Measurements from ENCODE around the gene CARHSP1. TPM values are rescaled to one million over a fixed set of nuclear protein-coding genes. Genes with fewer than 3 reads are reported as not detected.
"Not testable (repeated sequence)": the region's sequence is repeated elsewhere in the genome, so short reads cannot be mapped to it uniquely, and the experiment has no call there.

Gene CARHSP1
- total RNA-seq, 1 donor from 2014 or later: 43.6 TPM

DNA sequence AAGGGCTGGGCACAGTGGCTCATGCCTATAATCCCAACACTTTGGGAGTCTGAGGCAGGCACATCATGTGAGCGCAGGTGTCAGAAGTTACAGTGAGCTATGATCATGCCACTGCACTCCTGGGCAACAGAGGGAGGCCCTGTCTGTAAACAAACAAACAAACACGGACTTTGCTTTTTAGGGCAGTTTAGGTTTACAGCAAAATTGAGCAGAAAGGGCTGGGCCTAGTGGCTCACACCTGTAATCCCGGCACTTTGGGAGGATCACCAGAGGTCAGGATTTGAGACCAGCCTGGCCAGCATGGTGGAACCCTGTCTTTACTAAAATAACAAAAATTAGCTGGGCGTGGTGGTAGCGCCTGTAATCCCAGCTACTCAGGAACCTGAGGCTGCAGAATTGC lies 3.3 kb upstream of the CARHSP1 start:
- DNase-seq (ENCODE audit: low spot score): no peak

DNA sequence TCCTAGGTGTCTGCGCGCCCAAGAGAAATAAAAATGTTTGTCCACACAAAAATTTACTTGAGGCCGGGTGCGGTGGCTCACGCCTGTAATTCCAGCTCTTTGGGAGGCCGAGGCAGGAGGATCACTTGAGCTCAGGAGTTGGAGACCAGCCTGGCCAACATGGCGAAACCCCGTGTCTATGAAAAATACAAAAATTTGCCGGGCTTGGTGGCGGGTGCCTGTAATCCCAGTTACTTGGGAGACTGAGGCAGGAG lies 1.1 kb upstream of the CARHSP1 start:
- not testable (repeated sequence) for DNase-seq (ENCODE audit: low spot score)

DNA sequence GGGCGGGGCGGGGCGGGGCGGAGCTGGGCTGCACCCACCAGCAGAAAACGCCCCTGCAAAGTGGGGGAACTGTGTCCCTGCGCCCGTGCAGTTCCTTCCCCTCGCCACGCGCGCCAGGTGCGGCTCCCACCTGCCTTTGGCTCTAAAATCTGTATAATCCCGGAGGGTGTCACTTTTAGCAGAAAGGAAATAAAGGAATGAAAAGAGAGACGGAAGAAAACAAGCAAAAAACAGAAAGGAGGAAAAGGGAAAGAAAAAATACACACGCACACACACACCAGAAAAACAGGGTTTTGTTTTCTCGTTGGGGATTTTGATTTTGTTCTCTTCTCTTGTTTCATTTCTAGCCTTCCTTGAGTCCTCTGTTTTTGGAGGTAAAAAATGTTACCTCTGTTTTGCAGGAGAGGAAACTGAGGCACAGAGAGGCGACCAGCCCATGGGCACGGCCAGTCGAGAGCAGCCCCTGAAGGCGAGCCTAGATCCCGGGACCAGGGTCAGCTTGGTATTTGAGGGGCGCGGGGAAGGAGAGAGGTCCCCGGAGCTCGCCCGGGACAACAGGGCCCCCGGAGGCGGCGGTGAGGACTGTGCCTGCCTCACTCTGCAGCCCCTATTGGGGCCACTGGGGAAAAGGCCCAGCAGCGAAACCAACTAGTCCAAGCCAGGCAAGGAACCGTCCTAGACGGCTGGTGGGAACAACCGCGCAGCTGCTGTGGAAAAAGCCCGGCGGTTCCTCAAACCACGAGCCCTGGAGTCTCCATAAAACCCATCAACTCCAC lies 594 bp upstream of the CARHSP1 start:
- no peak for DNase-seq (ENCODE audit: low spot score)

DNA sequence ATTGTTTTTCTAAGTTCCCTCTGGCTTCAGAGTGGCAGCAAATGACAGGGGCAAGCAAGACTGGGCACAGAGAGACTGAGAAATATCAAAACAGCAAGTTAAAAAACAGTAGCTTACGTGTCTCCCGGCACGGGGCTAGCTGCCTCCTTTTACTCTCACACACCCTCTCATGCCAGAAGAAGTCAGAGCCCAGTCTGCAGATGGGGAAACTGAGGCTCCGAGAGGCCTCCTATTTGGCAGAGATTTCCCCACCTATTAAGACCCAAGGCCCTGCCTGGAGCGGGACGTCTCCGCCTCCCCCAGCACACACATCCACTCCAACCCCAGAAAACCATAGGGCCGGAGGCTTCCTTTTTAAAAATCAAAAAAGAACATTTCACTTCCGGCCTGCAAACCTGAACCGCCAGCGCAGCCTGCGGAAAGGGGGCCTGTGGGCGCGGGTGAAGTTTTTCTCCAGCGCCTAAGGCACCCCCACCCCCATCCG lies 832 bp downstream of the CARHSP1 start:
- DNase-seq (ENCODE audit: low spot score): no peak

DNA sequence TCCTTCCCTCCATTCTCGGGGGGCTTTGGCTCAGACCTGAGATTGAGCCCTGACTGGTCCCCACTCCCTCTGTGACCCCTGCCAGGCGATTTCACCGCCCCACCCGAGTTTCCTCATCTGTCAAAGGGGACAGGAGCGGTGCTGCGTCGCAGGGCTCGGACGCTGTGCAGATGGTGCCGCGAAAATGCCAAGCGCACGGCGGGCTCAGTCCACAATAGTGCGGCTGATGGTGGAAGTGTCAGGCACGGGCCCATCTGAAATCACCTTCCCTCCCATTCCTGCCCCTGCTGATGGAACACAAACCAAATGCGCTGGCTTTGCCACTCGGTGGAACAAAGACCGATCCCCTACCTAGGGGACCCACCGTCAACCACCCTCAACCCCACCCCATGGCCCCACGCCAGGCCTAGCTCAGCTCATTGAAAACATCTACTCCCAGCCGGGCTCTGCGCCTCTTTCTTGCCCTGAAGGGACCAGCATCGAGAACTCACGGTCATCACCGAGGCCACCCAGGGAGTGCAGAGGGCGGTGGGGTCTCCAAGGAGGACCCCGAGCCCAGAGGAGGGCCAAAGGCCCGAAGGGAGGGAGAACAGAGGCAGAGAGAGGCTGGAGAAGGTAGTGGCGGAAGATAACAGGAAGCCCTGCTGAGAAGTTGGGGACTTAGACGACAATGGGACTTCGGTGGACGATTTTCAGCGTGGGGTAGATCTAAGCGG lies 1.4 kb downstream of the CARHSP1 start:
- DNase-seq (ENCODE audit: low spot score): no peak

DNA sequence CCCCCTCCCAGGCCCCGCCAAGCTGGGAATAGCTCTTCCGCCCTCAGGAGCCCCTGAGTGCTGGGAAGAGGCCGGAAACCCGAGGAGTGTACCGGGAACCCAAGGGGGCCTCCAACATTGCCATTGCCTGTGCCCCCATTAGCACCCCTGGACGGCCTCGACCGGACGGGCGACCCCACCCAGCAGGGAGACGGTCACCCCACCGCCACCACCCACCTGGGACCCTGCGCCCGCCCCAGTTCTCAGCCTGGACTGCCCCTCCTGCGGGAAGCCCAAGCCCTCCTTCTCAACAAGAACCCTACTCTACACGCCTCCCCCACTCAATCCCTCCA lies 2.0 kb downstream of the CARHSP1 start:
- DNase-seq (ENCODE audit: low spot score): no peak

DNA sequence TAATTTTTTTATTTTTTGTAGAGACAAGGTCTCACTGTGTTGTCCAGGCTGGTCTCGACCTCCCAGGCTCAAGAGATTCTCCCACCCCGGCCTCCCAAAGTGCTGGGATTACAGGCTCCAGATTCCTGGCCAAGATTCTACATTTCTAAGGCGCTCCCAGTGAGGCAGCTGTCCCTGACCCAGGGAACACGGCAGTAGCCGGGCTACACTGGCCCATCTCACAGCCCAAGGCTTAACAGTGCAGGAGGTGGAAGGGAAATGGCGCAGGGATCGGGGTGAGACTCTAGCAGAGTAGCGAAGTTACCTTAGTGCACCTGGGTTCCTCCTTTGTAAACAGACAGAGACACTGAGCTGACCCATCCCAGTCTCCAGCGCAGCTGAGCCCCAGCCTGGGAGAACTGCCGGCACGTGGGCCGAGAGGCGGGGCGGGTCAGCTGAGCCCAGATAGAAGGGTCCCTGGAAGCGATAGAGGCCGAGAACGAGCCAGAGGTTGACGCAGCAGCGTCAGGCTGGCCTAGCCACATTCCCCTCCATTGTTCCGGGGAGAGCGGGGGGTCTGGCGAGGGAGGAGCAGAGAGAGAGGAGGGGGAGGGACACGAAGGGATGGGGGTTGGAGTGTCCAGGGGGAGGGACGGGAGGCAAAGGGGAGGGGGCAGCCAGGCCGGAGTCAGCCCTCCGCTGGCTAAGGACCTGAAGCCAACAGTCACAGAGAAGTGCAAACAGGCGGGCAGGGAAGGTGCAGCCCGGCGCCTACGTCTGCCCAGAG lies 2.5 kb downstream of the CARHSP1 start:
- DNase-seq (ENCODE audit: low spot score): no peak

DNA sequence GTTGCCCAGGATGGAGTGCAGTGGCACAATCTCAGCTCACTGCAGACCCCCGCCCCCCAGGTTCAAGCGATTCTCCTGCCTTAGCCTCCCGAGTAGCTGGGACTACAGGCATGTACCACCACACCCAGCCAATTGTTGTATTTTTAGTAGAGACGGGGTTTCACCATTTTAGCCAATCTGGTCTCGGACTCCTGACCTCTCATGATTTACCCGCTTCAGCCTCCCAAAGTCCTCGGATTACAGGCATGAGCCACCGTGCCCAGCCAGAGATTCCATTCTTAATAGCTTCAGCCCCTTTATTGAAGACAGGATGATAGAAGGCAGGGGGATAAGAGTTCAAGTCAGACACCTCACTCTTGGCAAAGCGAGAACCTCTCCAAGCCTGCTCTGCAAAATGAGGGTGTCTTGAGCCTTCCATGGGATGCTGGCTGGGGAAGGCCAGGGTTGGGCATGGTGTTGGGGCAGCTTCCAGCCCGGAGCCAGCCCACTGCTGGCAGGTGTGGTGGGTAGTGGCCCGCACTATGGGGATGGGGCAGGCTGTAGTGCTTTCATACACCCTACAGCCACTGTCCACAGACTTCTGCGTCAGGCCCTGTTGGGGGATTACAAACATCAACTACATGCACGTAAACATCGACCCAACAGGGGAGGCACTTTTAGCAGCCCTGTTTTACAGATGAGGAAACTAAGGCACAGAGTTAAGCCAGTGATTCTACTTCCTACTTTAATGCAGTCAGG lies 3.5 kb downstream of the CARHSP1 start:
- no peak for DNase-seq (ENCODE audit: low spot score)

DNA sequence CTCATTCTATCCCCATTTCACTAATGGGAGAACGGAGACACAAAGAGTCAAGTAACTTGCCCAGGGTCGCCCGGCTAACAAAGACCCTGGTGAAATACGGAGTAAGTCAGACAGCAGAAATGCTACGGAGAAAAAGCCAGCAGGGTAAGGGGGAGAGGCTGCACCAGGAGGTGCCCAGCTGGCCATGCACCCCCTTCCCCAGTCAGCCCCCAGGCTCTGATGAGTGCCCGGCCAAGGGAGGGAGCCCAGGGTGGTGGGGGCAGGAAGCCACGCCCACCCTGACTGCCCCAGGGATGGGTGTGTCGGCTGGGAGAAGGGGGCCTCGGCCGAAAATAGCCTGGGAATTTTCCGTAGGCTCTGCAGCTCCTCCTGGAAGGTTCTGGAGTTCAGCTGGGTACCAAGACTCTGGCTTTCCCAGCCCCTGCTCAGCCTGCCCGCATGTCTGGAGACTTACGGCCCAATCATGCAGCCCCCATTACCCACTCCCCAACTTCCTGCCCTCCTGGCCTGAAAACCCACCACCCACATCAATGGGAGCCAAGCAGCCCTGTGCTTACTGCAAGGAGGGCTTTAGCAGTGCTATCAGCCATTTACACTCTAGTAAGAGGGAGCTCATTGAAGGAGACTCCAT lies 4.2 kb downstream of the CARHSP1 start:
- no peak for DNase-seq (ENCODE audit: low spot score)

DNA sequence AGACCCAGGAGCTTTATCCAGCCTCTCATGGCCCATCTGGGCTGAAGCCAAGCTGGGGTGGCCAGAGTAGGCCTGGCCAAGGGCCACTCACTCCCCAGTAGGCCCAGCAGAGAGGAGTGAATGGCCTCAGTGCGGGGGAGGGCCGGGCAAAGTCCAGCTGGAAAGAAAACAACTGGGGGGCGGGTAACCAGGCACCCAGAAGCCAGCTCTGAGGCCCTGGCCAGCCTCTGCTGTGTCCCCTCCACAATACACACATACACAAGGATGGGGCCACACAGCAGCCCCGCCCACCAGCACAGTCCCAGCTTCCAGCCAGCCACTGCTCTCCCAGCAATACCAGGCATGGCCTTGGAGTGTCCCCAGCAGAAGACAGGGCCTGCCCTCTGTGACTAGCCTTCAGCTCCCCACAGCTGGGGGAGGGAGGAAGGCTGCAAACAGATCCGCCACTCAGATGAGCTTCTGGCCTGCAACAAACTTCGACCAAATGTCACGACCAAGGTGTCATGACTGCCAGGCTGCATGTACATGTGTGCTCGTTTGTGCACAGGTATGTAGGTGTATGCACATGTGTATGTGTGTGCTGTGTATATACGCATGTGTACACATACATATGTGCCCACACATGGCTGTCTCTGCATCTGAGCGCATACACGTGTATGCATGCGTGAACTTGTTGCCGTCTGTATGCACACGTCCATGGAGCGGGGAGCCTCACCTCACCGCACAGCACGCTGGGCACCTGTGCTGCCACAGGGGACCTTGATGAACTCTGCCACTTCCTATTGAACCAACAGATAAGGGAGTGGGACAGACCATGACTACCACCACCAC lies 5.0 kb downstream of the CARHSP1 start:
- DNase-seq (ENCODE audit: low spot score): no peak

DNA sequence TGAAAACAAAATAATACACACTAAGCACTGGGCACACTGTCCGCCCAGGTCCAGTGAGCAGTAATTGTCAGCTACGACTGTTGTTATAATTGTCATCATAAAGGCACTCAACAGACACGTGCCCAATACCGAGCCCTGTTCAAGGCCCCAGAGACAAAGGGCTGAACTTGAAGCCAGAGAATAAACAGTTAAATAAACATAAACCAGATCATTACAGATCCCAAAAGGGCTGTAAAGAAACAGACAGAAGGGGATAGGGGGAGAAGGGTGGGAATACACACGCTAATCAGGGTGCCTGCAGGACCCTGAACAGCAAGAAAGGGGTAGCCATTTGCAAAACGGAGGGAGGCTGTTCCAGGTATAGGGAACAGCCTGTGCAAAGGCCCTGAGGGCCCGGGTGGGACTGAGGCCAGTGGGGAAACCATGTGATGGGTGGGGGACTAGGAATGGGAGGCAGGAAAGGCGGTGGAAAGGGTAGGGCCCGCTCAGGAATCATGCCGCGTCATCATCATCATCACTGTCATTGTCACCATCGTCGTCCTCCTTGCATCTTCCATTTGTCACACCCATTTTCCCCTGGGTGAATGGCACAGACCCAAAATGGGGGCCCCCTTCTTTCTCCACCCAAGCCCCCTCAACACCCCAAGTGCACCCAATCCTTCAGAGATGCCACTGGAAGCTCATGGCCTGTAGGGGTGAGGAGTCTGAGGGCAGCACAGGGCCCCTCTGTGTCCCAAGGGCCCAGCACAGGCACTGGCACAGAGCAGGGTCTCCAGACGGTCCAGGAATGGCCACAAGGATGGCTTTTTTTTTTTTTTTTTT lies 6.3 kb downstream of the CARHSP1 start:
- no peak for DNase-seq (ENCODE audit: low spot score)

DNA sequence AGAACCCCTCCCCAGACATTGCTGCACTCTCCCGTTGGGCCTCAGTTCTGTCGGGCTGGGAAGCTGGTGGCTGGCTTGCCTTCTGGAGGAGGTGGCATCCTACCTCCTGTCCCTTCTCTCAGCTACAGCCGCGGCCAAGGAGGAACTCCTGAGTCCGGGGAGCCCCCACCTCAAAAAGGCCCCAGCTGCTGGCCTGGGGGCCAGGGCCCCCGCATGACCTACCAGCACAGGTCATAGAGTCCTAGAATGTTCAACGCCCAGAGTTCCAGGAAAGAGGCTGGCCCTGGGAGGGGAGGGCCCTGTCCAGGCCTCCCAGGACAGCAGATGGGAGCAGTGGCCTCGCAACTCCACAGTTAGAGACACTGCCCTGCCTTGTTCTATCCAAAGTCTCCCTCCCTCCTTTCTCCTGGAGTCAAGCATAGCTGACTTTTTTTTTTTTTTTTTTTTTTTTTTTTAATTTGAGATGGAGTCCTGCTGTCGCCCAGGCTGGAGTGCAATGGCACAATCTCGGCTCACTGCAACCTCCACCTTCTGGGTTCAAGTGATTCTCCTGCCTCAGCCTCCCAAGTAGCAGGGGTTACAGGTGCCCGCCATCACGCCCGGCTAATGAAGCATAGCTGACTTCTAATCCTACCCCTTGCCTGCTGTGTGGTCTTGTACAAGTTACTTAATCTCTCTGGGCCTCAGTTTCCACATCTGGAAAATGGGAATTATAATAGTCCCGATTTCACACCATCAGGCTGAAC lies 7.1 kb downstream of the CARHSP1 start:
- no peak for DNase-seq (ENCODE audit: low spot score)

DNA sequence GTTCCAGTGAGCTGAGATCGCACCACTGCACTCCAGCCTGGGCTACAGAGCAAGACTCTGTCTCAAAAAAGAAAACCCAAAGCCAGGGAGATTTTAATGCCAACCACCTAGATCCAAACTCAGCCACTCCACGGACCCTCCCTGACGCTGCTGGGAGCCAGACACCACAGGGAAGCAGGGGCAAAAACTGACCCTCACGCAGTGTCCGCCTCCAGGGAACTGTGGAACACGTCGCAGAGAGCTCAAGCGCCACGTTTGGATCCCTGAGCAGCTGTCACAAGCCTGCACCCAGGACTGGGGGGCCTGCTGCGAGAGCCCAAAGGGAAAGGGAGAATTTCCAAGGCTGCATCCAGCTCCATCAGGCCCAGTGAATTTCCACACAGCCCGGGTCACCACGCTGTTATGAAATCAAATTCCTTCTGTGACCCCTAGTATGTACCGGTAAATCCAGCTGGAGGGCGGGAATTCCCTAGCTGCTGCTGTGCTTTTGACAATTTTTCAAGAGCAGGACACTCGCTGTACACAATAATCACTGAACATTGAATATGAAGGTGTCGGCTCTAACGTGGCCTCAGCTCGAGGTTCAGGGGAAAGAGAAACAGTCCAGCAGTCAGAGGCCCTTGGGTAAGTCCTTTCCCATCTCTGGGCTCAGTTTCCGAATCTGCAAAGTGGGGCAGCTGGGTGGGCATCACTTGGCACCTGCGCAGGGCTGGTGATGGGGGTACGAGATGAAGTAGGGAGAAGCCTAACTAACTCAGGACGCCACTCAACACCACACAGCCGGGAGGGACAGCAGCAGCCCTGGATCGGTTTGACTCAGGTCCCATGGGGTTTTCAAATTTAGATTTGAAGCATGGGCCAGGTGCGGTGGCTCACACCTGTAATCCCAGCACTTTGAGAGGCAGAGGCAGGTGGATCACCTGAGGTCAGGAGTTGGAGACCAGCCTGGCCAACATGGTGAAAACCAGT lies 8.6 kb downstream of the CARHSP1 start:
- DNase-seq (ENCODE audit: low spot score): no peak

DNA sequence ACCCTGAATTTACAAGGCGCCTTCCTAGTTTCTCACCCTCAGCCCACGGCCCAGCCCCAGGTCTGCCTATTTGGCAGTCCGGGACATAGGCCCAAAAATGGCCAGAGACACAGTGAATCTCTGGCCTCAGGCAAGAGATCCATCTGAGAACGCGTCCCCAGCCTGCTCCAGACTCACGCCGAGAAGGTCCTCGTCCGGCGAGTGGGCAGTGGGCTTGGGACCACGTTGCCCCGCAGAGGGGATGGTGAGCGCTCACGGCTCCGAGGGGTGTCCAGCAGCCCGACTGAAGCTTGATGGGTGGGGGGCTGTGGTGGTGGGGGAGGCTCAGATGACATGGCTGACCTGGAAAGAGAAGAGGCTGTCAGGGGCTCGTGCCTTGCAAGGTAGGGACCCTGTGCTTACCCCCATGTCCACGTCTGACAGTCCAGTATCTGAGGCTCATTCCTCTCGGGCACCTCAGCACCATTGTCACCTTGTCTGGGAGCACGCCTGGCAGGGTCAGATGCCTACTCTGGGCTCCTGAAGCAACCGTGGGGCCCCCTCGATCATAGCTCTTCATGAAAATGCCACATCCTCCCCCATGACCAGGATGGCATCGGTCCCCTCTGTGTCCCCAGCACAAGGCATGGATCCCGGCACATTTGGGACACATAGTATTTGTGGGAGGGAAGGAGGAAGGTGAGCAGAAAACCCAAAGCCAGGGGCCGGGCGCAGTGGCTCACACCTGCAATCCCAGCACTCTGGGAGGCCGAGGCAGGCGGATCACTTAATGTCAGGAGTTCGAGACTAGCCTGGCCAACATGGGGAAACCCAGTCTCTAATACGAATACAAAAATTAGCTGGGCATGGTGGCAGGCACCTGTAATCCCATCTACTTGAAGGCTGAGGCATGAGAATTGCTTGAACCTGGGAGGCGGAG lies 9.6 kb downstream of the CARHSP1 start:
- DNase-seq (ENCODE audit: low spot score): no peak

DNA sequence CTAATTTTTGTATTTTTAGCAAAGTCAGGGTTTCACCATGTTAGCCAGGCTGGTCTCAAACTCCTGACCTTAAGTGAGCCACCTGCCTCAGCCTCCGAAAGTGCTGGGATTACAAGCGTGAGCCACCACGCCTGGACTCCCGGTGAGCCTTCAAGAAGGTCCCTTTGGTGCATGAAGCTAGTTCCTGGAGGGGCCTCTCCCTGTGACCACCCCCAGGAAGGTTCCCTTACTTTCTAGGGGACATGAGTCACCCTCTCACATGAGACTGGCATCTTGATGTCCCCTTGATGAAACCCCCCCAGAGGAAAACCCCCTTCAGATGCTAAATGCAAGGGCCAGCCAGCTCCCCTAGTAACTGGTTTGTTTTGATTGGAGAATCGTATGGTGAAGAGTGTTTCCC lies 12.8 kb downstream of the CARHSP1 start:
- no peak for DNase-seq (ENCODE audit: low spot score)

DNA sequence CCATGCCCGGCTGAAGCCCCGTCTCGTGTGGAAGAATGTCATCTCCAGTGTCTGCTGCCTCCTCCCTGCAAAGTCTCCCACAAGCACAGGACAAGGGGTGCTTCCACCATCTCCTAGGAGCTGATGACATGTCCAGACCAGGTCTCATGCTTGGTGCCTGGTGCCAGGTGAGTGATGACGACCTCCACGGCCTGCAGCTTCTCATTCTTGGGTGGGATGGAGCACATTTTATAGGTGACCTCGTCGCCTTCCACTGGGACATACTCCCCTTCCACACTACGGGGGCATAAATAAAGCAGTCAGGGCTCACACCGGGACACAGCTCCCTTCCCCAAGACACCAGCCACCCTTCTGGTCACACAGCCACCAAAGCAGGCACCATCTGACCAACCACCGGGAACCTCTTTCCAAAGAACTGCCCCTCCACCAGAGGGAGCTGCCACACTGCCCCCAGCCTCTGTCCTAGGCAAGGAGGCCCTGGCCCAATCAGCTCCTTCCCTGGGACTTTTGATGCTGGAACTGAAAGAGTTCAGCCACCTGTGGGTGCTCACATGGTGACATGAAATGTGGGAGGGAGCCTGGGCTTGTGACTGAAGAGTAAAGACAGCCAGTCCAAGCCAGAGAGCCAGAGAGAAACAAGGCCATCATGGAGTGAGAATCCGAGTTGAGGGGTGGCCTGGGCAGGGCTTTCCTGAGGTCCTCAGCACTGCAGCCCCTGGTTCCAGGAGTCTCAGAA lies 13.6 kb downstream of the CARHSP1 start:
- DNase-seq (ENCODE audit: low spot score): no peak

Measured in ureter (tissue), 1 donor.